ENCODE results near the gene CNTN1.

DNA sequence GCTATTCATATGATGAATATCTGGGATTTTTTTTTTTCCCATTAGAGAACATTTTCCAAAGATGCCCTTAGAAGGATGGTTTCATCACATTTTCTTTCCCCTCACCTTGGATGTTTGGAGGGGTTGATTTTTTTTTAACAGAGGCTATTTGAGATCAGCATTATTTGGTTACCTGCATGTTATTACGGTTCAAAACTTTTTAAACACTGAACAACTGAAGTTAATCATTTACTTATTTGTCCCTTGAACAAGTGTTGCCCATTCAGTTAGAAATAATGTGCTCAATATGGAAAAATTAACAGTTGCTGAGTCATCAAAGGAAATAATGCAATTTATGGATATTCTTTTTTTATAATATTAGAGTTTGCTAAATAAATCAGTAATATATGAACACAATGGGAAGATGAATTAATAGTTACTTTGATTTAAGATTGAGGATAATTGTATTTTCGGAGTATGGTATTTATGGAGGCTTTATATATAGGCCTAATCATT is 26.7 kb downstream of the CNTN1 start:
- TF ChIP-seq, protein P1, sequence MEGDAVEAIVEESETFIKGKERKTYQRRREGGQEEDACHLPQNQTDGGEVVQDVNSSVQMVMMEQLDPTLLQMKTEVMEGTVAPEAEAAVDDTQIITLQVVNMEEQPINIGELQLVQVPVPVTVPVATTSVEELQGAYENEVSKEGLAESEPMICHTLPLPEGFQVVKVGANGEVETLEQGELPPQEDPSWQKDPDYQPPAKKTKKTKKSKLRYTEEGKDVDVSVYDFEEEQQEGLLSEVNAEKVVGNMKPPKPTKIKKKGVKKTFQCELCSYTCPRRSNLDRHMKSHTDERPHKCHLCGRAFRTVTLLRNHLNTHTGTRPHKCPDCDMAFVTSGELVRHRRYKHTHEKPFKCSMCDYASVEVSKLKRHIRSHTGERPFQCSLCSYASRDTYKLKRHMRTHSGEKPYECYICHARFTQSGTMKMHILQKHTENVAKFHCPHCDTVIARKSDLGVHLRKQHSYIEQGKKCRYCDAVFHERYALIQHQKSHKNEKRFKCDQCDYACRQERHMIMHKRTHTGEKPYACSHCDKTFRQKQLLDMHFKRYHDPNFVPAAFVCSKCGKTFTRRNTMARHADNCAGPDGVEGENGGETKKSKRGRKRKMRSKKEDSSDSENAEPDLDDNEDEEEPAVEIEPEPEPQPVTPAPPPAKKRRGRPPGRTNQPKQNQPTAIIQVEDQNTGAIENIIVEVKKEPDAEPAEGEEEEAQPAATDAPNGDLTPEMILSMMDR (IDR thresholded peaks at IDR 0.05), result no peak
- no peak for TF ChIP-seq POLR2A (IDR thresholded peaks at IDR 0.05)
